Measurements from ENCODE around the gene ATN1.
A peak's percentile ranks its signal among the peaks of the same experiment; 100 is the strongest.

Gene ATN1

GRCh38 chr12:6938353-6939190, 10.8 kb downstream of the ATN1 start:
- Histone ChIP-seq H3K36me3 (ENCODE audit: control insufficient read depth, insufficient read depth, low read length) (peaks cover 54% of the 10 kb centered on the region), H3K9ac (ENCODE audit: low read depth, low read length) (peak overlapping the region; percentile 39), H3K4me3 (ENCODE audit: low read depth, low read length) (peak overlapping the region; percentile 71), H3K4me1 (ENCODE audit: control insufficient read depth, insufficient read depth, low read length) (peaks cover 12% of the 10 kb centered on the region; the same call in 1 of the 2 replicates), H3K9me3 (ENCODE audit: control insufficient read depth, insufficient read depth, low read length) (no peaks in the 10 kb centered on the region), H3K27ac (ENCODE audit: low read depth, low read length) (peak overlapping the region; percentile 98), H3K27me3 (ENCODE audit: control insufficient read depth, insufficient read depth, low read length) (no peaks in the 10 kb centered on the region)

GRCh38 chr12:6939191-6939540, 11.4 kb downstream of the ATN1 start:
- no peaks in the 10 kb centered on the region for H3K9me3 ChIP-seq (ENCODE audit: control insufficient read depth, insufficient read depth, low read length)
- no peak overlapping the region for H3K4me3 ChIP-seq (ENCODE audit: low read depth, low read length)
- H3K27me3 ChIP-seq (ENCODE audit: control insufficient read depth, insufficient read depth, low read length), result no peaks in the 10 kb centered on the region
- no peak overlapping the region for H3K27ac ChIP-seq (ENCODE audit: low read depth, low read length)
- no peak overlapping the region for H3K9ac ChIP-seq (ENCODE audit: low read depth, low read length)
- H3K4me1 ChIP-seq (ENCODE audit: control insufficient read depth, insufficient read depth, low read length), result peaks cover 12% of the 10 kb centered on the region; the same call in 1 of the 2 replicates
- peaks cover 48% of the 10 kb centered on the region for H3K36me3 ChIP-seq (ENCODE audit: control insufficient read depth, insufficient read depth, low read length)

GRCh38 chr12:6941267-6941666, 13.5 kb downstream of the ATN1 start:
- H3K27me3 ChIP-seq (ENCODE audit: control insufficient read depth, insufficient read depth, low read length), result no peaks in the 10 kb centered on the region
- no peak overlapping the region for H3K27ac ChIP-seq (ENCODE audit: low read depth, low read length)
- peaks cover 24% of the 10 kb centered on the region for H3K4me1 ChIP-seq (ENCODE audit: control insufficient read depth, insufficient read depth, low read length)
- no peak overlapping the region for H3K9ac ChIP-seq (ENCODE audit: low read depth, low read length)
- no peaks in the 10 kb centered on the region for H3K9me3 ChIP-seq (ENCODE audit: control insufficient read depth, insufficient read depth, low read length)
- no peak overlapping the region for H3K4me3 ChIP-seq (ENCODE audit: low read depth, low read length)
- H3K36me3 ChIP-seq (ENCODE audit: control insufficient read depth, insufficient read depth, low read length), result peaks cover 27% of the 10 kb centered on the region

GRCh38 chr12:6941782-6942181, 14.0 kb downstream of the ATN1 start:
- no peak overlapping the region for H3K27ac ChIP-seq (ENCODE audit: low read depth, low read length)

GRCh38 chr12:6942331-6942665, 14.5 kb downstream of the ATN1 start:
- H3K27me3 ChIP-seq (ENCODE audit: control insufficient read depth, insufficient read depth, low read length), result no peaks in the 10 kb centered on the region
- H3K9me3 ChIP-seq (ENCODE audit: control insufficient read depth, insufficient read depth, low read length), result no peaks in the 10 kb centered on the region
- peaks cover 27% of the 10 kb centered on the region for H3K36me3 ChIP-seq (ENCODE audit: control insufficient read depth, insufficient read depth, low read length)
- H3K4me3 ChIP-seq (ENCODE audit: low read depth, low read length), result no peak overlapping the region
- peak overlapping the region; percentile 99 for H3K27ac ChIP-seq (ENCODE audit: low read depth, low read length)
- peaks cover 30% of the 10 kb centered on the region for H3K4me1 ChIP-seq (ENCODE audit: control insufficient read depth, insufficient read depth, low read length)
- no peak overlapping the region for H3K9ac ChIP-seq (ENCODE audit: low read depth, low read length)

More at GRCh38 chr12:6941782-6942181, 14.0 kb downstream of the ATN1 start:
- H3K36me3 ChIP-seq (ENCODE audit: control insufficient read depth, insufficient read depth, low read length), result peaks cover 27% of the 10 kb centered on the region
- no peaks in the 10 kb centered on the region for H3K27me3 ChIP-seq (ENCODE audit: control insufficient read depth, insufficient read depth, low read length)
- H3K4me1 ChIP-seq (ENCODE audit: control insufficient read depth, insufficient read depth, low read length), result peaks cover 26% of the 10 kb centered on the region
- H3K9me3 ChIP-seq (ENCODE audit: control insufficient read depth, insufficient read depth, low read length), result no peaks in the 10 kb centered on the region
- H3K4me3 ChIP-seq (ENCODE audit: low read depth, low read length), result no peak overlapping the region
- no peak overlapping the region for H3K9ac ChIP-seq (ENCODE audit: low read depth, low read length)

GRCh38 chr12:6943389-6943721, 15.6 kb downstream of the ATN1 start:
- peak overlapping the region; percentile 83 for H3K4me3 ChIP-seq (ENCODE audit: low read depth, low read length)
- H3K27me3 ChIP-seq (ENCODE audit: control insufficient read depth, insufficient read depth, low read length), result no peaks in the 10 kb centered on the region
- peak overlapping the region; percentile 99 for H3K27ac ChIP-seq (ENCODE audit: low read depth, low read length)
- H3K9me3 ChIP-seq (ENCODE audit: control insufficient read depth, insufficient read depth, low read length), result no peaks in the 10 kb centered on the region
- peaks cover 28% of the 10 kb centered on the region for H3K4me1 ChIP-seq (ENCODE audit: control insufficient read depth, insufficient read depth, low read length)
- H3K36me3 ChIP-seq (ENCODE audit: control insufficient read depth, insufficient read depth, low read length), result peaks cover 27% of the 10 kb centered on the region
- peak overlapping the region; percentile 95 for H3K9ac ChIP-seq (ENCODE audit: low read depth, low read length)

- Histone ChIP-seq H3K4me1 (ENCODE audit: control insufficient read depth, insufficient read depth, low read length) (peaks cover 25% of the 10 kb centered on the region), H3K9me3 (ENCODE audit: control insufficient read depth, insufficient read depth, low read length) (no peaks in the 10 kb centered on the region), H3K4me3 (ENCODE audit: low read depth, low read length) (peak within 1 kb of the TSS; percentile 83), H3K27ac (ENCODE audit: low read depth, low read length) (peak within 1 kb of the TSS; percentile 99), H3K36me3 (ENCODE audit: control insufficient read depth, insufficient read depth, low read length) (peaks cover 26% of the 10 kb centered on the region), H3K9ac (ENCODE audit: low read depth, low read length) (peak within 1 kb of the TSS; percentile 95), H3K27me3 (ENCODE audit: control insufficient read depth, insufficient read depth, low read length) (no peaks in the 10 kb centered on the region)
Measured at GRCh38 chr12:6943722-6944380, 16.1 kb downstream of the ATN1 start, which contains the start of the genes C12orf57 and RNU7-1. Gene C12orf57 (plus strand): TSS chr12:6944022. CDS start chr12:6944122, 100 bp downstream. Gene RNU7-1 (plus strand): TSS chr12:6943816.

- Histone ChIP-seq H3K9ac (ENCODE audit: low read depth, low read length) (peak overlapping the region; percentile 95), H3K36me3 (ENCODE audit: control insufficient read depth, insufficient read depth, low read length) (peaks cover 18% of the 10 kb centered on the region), H3K4me1 (ENCODE audit: control insufficient read depth, insufficient read depth, low read length) (peaks cover 25% of the 10 kb centered on the region), H3K9me3 (ENCODE audit: control insufficient read depth, insufficient read depth, low read length) (no peaks in the 10 kb centered on the region), H3K27me3 (ENCODE audit: control insufficient read depth, insufficient read depth, low read length) (no peaks in the 10 kb centered on the region), H3K27ac (ENCODE audit: low read depth, low read length) (peak overlapping the region; percentile 99), H3K4me3 (ENCODE audit: low read depth, low read length) (peak overlapping the region; percentile 83)
Measured at GRCh38 chr12:6944381-6945186, 16.8 kb downstream of the ATN1 start.

GRCh38 chr12:6945613-6946012, 17.9 kb downstream of the ATN1 start:
- Histone ChIP-seq H3K9me3 (ENCODE audit: control insufficient read depth, insufficient read depth, low read length) (no peaks in the 10 kb centered on the region), H3K27me3 (ENCODE audit: control insufficient read depth, insufficient read depth, low read length) (no peaks in the 10 kb centered on the region), H3K4me3 (ENCODE audit: low read depth, low read length) (peak overlapping the region; percentile 73), H3K4me1 (ENCODE audit: control insufficient read depth, insufficient read depth, low read length) (peaks cover 25% of the 10 kb centered on the region), H3K9ac (ENCODE audit: low read depth, low read length) (no peak overlapping the region), H3K36me3 (ENCODE audit: control insufficient read depth, insufficient read depth, low read length) (peaks cover 12% of the 10 kb centered on the region), H3K27ac (ENCODE audit: low read depth, low read length) (peak overlapping the region; percentile 99)

GRCh38 chr12:6946033-6946919, 18.5 kb downstream of the ATN1 start:
- peak overlapping the region; percentile 73 for H3K4me3 ChIP-seq (ENCODE audit: low read depth, low read length)
- H3K36me3 ChIP-seq (ENCODE audit: control insufficient read depth, insufficient read depth, low read length), result peaks cover 6% of the 10 kb centered on the region
- peak overlapping the region; percentile 43; the same call in 1 of the 2 replicates for H3K9ac ChIP-seq (ENCODE audit: low read depth, low read length)
- H3K9me3 ChIP-seq (ENCODE audit: control insufficient read depth, insufficient read depth, low read length), result no peaks in the 10 kb centered on the region
- peaks cover 25% of the 10 kb centered on the region for H3K4me1 ChIP-seq (ENCODE audit: control insufficient read depth, insufficient read depth, low read length)
- peak overlapping the region; percentile 99 for H3K27ac ChIP-seq (ENCODE audit: low read depth, low read length)
- H3K27me3 ChIP-seq (ENCODE audit: control insufficient read depth, insufficient read depth, low read length), result no peaks in the 10 kb centered on the region
